Measurements from ENCODE around the gene BCO1.

BCO1 gene

DNA sequence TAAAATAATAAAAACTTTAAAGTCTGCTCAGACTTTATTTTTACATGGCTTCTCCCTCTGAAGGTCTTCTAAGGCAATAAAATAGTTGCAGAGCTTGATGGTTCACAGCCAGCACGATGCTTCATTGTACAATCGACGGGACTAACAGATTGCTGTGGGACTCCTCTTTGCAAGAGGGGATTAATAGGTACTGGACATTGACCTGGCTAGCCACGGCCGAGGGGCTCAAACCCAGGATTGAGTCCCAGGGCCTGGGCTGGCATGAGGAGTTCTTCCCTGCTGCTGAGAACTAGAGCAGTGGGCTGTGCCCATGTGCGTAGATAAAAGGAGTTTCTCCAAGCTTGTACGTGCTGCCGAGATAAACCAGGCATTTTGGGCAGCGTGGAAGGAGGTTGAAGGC is 52.6 kb downstream of the BCO1 start:
- DNase-seq, result no peak
- Mint-ChIP-seq H3K9me3 (no peaks in the 10 kb centered on the region), H3K4me1 (no peaks in the 10 kb centered on the region), H3K27me3 (ENCODE audit: low read depth, poor library complexity) (no peaks in the 10 kb centered on the region), H3K4me3 (no peak overlapping the region), H3K27ac (peak overlapping the region; percentile 61), H3K36me3 (ENCODE audit: low read depth) (peaks cover 4% of the 10 kb centered on the region)
- no peak for TF ChIP-seq CTCF (IDR thresholded peaks at IDR 0.05)

DNA sequence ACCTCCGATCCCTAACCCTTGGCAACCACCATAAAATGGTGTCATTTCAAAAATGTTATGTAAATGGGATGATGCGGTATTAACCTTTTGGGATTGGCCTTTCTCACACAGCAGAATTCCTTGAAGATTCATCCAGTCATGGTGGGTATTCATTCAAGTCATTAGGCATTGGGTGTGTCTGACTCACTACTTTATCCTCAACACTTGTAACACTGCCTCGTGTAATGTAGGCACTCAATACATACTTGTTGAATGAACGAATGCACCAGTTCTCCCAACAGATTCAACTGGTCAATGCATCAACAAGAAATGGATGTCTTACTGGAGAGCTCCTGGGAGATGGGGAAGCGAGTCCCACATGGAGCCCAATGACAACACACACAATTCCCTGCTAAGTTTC is 54.4 kb downstream of the BCO1 start:
- H3K27ac Mint-ChIP-seq, result no peak overlapping the region
- H3K36me3 Mint-ChIP-seq (ENCODE audit: low read depth), result peaks cover 4% of the 10 kb centered on the region
- TF ChIP-seq CTCF (IDR thresholded peaks at IDR 0.05), result no peak
- no peak overlapping the region for H3K4me3 Mint-ChIP-seq
- no peaks in the 10 kb centered on the region for H3K27me3 Mint-ChIP-seq (ENCODE audit: low read depth, poor library complexity)
- H3K4me1 Mint-ChIP-seq, result no peaks in the 10 kb centered on the region
- no peaks in the 10 kb centered on the region for H3K9me3 Mint-ChIP-seq
- DNase-seq, result no peak

- no peak for DNase-seq
- Mint-ChIP-seq H3K27me3 (ENCODE audit: low read depth, poor library complexity) (no peaks in the 10 kb centered on the region), H3K9me3 (no peaks in the 10 kb centered on the region), H3K27ac (no peak overlapping the region), H3K4me1 (no peaks in the 10 kb centered on the region), H3K36me3 (ENCODE audit: low read depth) (peaks cover 6% of the 10 kb centered on the region), H3K4me3 (no peak overlapping the region)
- no peak for TF ChIP-seq CTCF (IDR thresholded peaks at IDR 0.05)
Measured at GRCh38 chr16:81293909-81294802, 55.7 kb downstream of the BCO1 start.

- H3K36me3 Mint-ChIP-seq (ENCODE audit: low read depth), result peaks cover 25% of the 10 kb centered on the region
- no peak overlapping the region for H3K4me3 Mint-ChIP-seq
- TF ChIP-seq CTCF (IDR thresholded peaks at IDR 0.05), result no peak
Measured at GRCh38 chr16:81296631-81297030, 58.1 kb downstream of the BCO1 start.

DNA sequence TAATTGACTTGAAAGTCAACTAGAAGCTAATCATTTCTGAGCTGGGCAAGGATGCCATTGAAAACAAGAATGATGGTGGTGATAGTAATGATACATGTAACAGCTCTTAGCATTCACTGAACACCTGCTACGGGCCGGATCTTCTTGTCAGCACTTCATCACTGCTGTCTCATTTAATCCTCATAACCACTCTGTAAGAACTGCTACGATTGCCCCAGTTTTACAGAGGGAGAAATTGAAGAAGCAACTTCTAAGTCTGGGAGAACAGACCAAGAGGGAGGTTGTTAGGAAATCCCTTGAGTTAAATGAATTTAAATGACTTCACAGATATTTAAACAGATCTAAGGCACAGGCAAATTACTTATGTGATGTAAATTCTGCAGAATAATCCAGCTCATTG is 69.3 kb downstream of the BCO1 start:
- Mint-ChIP-seq H3K4me1 (peaks cover 4% of the 10 kb centered on the region), H3K9me3 (no peaks in the 10 kb centered on the region), H3K36me3 (ENCODE audit: low read depth) (peaks cover 11% of the 10 kb centered on the region), H3K27ac (no peak overlapping the region), H3K4me3 (no peak overlapping the region), H3K27me3 (ENCODE audit: low read depth, poor library complexity) (no peaks in the 10 kb centered on the region)
- DNase-seq, result no peak
- TF ChIP-seq CTCF (IDR thresholded peaks at IDR 0.05), result no peak

More at GRCh38 chr16:81296631-81297030, 58.1 kb downstream of the BCO1 start:
- no peak for DNase-seq
- H3K27ac Mint-ChIP-seq, result no peak overlapping the region
- H3K9me3 Mint-ChIP-seq, result peaks cover 14% of the 10 kb centered on the region
- H3K4me1 Mint-ChIP-seq, result no peaks in the 10 kb centered on the region
- no peaks in the 10 kb centered on the region for H3K27me3 Mint-ChIP-seq (ENCODE audit: low read depth, poor library complexity)
